Measurements from ENCODE around the gene TBC1D8.

DNA sequence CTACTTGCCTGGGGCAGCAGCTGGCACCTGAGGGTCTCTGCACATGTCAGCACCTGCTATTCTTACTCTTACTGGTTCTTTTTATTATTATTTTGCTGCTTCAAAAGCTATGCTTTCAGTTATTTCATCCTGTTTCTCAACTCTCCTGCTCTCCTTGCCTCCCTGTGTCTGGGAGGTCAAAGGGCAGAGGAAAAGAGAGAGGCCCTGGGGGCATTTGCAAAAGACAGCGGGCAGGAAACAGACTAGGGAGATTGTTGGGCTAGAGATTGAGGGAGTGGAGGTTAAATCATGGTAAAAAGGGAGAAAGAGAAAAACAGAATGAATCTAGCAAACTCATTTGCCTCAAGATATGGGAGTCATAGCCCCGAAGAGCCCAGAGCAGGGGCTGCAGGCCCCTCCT lies 170.2 kb downstream of the TBC1D8 start:
- TF ChIP-seq, protein P1, sequence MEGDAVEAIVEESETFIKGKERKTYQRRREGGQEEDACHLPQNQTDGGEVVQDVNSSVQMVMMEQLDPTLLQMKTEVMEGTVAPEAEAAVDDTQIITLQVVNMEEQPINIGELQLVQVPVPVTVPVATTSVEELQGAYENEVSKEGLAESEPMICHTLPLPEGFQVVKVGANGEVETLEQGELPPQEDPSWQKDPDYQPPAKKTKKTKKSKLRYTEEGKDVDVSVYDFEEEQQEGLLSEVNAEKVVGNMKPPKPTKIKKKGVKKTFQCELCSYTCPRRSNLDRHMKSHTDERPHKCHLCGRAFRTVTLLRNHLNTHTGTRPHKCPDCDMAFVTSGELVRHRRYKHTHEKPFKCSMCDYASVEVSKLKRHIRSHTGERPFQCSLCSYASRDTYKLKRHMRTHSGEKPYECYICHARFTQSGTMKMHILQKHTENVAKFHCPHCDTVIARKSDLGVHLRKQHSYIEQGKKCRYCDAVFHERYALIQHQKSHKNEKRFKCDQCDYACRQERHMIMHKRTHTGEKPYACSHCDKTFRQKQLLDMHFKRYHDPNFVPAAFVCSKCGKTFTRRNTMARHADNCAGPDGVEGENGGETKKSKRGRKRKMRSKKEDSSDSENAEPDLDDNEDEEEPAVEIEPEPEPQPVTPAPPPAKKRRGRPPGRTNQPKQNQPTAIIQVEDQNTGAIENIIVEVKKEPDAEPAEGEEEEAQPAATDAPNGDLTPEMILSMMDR (conservative IDR thresholded peaks at IDR 0.05; ENCODE audit: low read depth in 2 of 2): no peak
- TF ChIP-seq POLR2AphosphoS5 (IDR thresholded peaks at IDR 0.05; ENCODE audit: low read depth): no peak
- TF ChIP-seq EZH2 (IDR thresholded peaks at IDR 0.05; ENCODE audit: low read depth, unreplicated experiment): no peak
- TF ChIP-seq, protein P2, sequence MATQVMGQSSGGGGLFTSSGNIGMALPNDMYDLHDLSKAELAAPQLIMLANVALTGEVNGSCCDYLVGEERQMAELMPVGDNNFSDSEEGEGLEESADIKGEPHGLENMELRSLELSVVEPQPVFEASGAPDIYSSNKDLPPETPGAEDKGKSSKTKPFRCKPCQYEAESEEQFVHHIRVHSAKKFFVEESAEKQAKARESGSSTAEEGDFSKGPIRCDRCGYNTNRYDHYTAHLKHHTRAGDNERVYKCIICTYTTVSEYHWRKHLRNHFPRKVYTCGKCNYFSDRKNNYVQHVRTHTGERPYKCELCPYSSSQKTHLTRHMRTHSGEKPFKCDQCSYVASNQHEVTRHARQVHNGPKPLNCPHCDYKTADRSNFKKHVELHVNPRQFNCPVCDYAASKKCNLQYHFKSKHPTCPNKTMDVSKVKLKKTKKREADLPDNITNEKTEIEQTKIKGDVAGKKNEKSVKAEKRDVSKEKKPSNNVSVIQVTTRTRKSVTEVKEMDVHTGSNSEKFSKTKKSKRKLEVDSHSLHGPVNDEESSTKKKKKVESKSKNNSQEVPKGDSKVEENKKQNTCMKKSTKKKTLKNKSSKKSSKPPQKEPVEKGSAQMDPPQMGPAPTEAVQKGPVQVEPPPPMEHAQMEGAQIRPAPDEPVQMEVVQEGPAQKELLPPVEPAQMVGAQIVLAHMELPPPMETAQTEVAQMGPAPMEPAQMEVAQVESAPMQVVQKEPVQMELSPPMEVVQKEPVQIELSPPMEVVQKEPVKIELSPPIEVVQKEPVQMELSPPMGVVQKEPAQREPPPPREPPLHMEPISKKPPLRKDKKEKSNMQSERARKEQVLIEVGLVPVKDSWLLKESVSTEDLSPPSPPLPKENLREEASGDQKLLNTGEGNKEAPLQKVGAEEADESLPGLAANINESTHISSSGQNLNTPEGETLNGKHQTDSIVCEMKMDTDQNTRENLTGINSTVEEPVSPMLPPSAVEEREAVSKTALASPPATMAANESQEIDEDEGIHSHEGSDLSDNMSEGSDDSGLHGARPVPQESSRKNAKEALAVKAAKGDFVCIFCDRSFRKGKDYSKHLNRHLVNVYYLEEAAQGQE (IDR thresholded peaks at IDR 0.05; ENCODE audit: unreplicated experiment): no peak

Data from GM23338 (cell line).